WTC11 (cell line): ENCODE measurements around the gene CLRN3. TPM values are rescaled to one million over a fixed set of nuclear protein-coding genes. Genes with fewer than 3 reads are reported as not detected.

Experiments used
- ATAC-seq: fragments of 200-7000 bp; cut with Tn5 transposase; 2 replicates; pipeline ENCODE4 v1.10.0; 2021; ENCODE audit warnings: mild to moderate bottlenecking, moderate library complexity
- CTCF ChIA-PET: fragments of 300-600 bp; sonication (Branson Sonifier 250); formaldehyde crosslinking; loops from one replicate; lab custom pipeline; 2021; ENCODE audit warnings: antibody characterized with exemption; lab: Charles Lee
- POLR2A ChIA-PET: fragments of 350-600 bp; sonication (Branson Sonifier 250); formaldehyde crosslinking; loops from one replicate; lab custom pipeline; 2021; ENCODE audit warnings: antibody characterized with exemption; lab: Charles Lee
- DNase-seq: peaks from one replicate; pipeline ENCODE4 v3.0.0; 2021; ENCODE audit warnings: low spot score
- H3K27ac Mint-ChIP-seq: 2 replicates; pipeline ENCODE4 v1.8.0; 2021; ENCODE audit warnings: mixed read lengths
- H3K27me3 Mint-ChIP-seq: 2 replicates; pipeline ENCODE4 v1.8.0; 2021; ENCODE audit warnings: low read depth, mild to moderate bottlenecking, moderate library complexity, mixed read lengths
- H3K36me3 Mint-ChIP-seq: 2 replicates; pipeline ENCODE4 v1.8.0; 2021; ENCODE audit warnings: mixed read lengths
- H3K4me1 Mint-ChIP-seq: 2 replicates; pipeline ENCODE4 v1.8.0; 2022; ENCODE audit warnings: mixed read lengths
- H3K4me3 Mint-ChIP-seq: 2 replicates; pipeline ENCODE4 v1.8.0; 2021; ENCODE audit warnings: mild to moderate bottlenecking, moderate library complexity, mixed read lengths
- H3K9me3 Mint-ChIP-seq: 2 replicates; pipeline ENCODE4 v1.8.0; 2021; ENCODE audit warnings: mixed read lengths
- CREB1 ChIP-seq: sonication (generic); formaldehyde crosslinking; IDR thresholded peaks from 2 replicates; pipeline ENCODE4 v1.8.0; 2023; ENCODE audit warnings: mild to moderate bottlenecking, missing genetic modification reagents
- FOXJ3 ChIP-seq: sonication (generic); formaldehyde crosslinking; IDR thresholded peaks from 2 replicates; pipeline ENCODE4 v1.9.0; 2021; ENCODE audit warnings: missing genetic modification reagents, mild to moderate bottlenecking, borderline replicate concordance
- GABPB1 ChIP-seq: sonication (generic); formaldehyde crosslinking; IDR thresholded peaks from 2 replicates; pipeline ENCODE4 v1.8.1; 2023; ENCODE audit warnings: mild to moderate bottlenecking, missing genetic modification reagents
- HMGA2 ChIP-seq: fragments of 250-450 bp; sonication (Bioruptor Pico); IDR thresholded peaks from 2 replicates; pipeline ENCODE4 v1.4.0; 2021; ENCODE audit warnings: mild to moderate bottlenecking, moderate library complexity
- JUN ChIP-seq: sonication (generic); formaldehyde crosslinking; IDR thresholded peaks from 2 replicates; pipeline ENCODE4 v1.8.0; 2023; ENCODE audit warnings: mild to moderate bottlenecking, missing genetic modification reagents
- NFATC4 ChIP-seq: fragments of 250-450 bp; sonication (Bioruptor Pico); IDR thresholded peaks from 2 replicates; pipeline ENCODE4 v1.9.0; 2021; ENCODE audit warnings: mild to moderate bottlenecking
- OVOL2 ChIP-seq: fragments of 250-450 bp; sonication (Bioruptor Pico); IDR thresholded peaks from 2 replicates; pipeline ENCODE4 v1.9.0; 2021; ENCODE audit warnings: mild to moderate bottlenecking, borderline replicate concordance
- SOX15 ChIP-seq: fragments of 250-450 bp; sonication (Bioruptor Pico); IDR thresholded peaks from 2 replicates; pipeline ENCODE4 v1.9.0; 2021; ENCODE audit warnings: mild to moderate bottlenecking
- ZNF219 ChIP-seq: sonication (generic); formaldehyde crosslinking; IDR thresholded peaks from 2 replicates; pipeline ENCODE4 v1.8.0; 2023; ENCODE audit warnings: missing genetic modification reagents, mild to moderate bottlenecking, borderline replicate concordance
- total RNA-seq: library from RNA; stranded (reverse); gene quantifications from 3 replicates; pipeline ENCODE4 v1.2.3, GENCODE V29; 2021
- TF ChIP-seq, protein P1 (sequence below): sonication (generic); formaldehyde crosslinking; IDR thresholded peaks from 2 replicates; pipeline ENCODE4 v1.8.1; 2022; ENCODE audit warnings: missing genetic modification reagents, borderline replicate concordance
- TF ChIP-seq, protein P2 (sequence below): sonication (generic); formaldehyde crosslinking; IDR thresholded peaks from 2 replicates; pipeline ENCODE4 v1.8.0; 2022; ENCODE audit warnings: missing genetic modification reagents
- TF ChIP-seq, protein P3 (sequence below): sonication (generic); formaldehyde crosslinking; IDR thresholded peaks from 2 replicates; pipeline ENCODE4 v1.8.1; 2022; ENCODE audit warnings: low read depth, mild to moderate bottlenecking, moderate library complexity, missing genetic modification reagents, borderline replicate concordance
- TF ChIP-seq, protein P4 (sequence below): sonication (generic); formaldehyde crosslinking; IDR thresholded peaks from 2 replicates; pipeline ENCODE4 v1.8.1; 2022; ENCODE audit warnings: mild to moderate bottlenecking, missing genetic modification reagents, moderate library complexity, borderline replicate concordance
- TF ChIP-seq, protein P5 (sequence below): fragments of 250-450 bp; sonication (Bioruptor Pico); IDR thresholded peaks from 2 replicates; pipeline ENCODE4 v1.8.0; 2021; ENCODE audit warnings: mild to moderate bottlenecking

The CLRN3 gene
- total RNA-seq, 1 experiment from 2014 or later, result not detected

DNA sequence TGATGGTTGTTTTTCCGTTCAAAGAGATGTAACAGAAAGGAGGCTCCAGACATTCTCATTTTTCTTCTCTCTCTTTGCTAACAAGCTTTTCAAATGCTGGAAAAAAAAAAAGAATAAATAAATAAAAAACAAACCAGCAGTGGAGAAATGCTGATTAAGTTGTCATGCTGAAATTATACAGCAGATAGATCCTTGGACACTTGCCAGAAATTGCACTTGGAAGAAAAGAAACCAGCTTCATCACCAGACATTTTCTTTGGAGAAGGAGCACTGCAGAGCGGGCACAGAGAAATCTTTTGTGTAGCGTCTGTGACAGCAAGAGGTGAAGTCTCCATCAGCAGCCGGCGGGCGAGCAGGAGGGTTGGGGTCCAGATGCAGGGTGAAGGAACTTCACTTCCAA lies 55.8 kb downstream of the CLRN3 start (continued):
- no peak for TF ChIP-seq CREB1 (CRISPR knock-in tag)
- no peak for TF ChIP-seq JUN
- no peak for TF ChIP-seq GABPB1
- TF ChIP-seq, protein P1, sequence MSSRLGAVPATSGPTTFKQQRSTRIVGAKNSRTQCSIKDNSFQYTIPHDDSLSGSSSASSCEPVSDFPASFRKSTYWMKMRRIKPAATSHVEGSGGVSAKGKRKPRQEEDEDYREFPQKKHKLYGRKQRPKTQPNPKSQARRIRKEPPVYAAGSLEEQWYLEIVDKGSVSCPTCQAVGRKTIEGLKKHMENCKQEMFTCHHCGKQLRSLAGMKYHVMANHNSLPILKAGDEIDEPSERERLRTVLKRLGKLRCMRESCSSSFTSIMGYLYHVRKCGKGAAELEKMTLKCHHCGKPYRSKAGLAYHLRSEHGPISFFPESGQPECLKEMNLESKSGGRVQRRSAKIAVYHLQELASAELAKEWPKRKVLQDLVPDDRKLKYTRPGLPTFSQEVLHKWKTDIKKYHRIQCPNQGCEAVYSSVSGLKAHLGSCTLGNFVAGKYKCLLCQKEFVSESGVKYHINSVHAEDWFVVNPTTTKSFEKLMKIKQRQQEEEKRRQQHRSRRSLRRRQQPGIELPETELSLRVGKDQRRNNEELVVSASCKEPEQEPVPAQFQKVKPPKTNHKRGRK (CRISPR knock-in tag), result no peak
- TF ChIP-seq OVOL2 (CRISPR knock-in tag), result no peak
- TF ChIP-seq, protein P2, sequence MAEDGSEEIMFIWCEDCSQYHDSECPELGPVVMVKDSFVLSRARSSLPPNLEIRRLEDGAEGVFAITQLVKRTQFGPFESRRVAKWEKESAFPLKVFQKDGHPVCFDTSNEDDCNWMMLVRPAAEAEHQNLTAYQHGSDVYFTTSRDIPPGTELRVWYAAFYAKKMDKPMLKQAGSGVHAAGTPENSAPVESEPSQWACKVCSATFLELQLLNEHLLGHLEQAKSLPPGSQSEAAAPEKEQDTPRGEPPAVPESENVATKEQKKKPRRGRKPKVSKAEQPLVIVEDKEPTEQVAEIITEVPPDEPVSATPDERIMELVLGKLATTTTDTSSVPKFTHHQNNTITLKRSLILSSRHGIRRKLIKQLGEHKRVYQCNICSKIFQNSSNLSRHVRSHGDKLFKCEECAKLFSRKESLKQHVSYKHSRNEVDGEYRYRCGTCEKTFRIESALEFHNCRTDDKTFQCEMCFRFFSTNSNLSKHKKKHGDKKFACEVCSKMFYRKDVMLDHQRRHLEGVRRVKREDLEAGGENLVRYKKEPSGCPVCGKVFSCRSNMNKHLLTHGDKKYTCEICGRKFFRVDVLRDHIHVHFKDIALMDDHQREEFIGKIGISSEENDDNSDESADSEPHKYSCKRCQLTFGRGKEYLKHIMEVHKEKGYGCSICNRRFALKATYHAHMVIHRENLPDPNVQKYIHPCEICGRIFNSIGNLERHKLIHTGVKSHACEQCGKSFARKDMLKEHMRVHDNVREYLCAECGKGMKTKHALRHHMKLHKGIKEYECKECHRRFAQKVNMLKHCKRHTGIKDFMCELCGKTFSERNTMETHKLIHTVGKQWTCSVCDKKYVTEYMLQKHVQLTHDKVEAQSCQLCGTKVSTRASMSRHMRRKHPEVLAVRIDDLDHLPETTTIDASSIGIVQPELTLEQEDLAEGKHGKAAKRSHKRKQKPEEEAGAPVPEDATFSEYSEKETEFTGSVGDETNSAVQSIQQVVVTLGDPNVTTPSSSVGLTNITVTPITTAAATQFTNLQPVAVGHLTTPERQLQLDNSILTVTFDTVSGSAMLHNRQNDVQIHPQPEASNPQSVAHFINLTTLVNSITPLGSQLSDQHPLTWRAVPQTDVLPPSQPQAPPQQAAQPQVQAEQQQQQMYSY (CRISPR knock-in tag), result no peak
- no peak for TF ChIP-seq HMGA2 (CRISPR knock-in tag)
- TF ChIP-seq ZNF219 (CRISPR knock-in tag), result no peak
- TF ChIP-seq, all 79 proteins: peak for 0

DNA sequence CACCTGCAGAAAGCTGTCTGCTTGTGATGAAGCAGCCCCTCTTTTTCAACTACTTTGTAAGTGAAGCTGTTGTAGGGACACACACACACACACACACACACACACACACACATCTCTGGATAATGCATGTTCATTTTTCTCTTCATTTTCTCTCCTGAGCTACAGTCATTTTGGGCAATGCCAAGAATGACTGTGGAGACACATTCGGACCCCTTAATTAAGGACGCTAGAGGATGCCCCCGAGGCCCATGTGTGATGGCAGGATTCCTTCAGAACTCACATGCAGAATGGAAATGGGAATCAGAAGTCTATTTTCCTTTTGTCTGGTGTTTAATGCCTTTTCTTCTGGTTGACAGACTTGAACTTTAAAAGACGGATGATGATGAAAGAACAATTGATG lies 56.6 kb downstream of the CLRN3 start:
- Mint-ChIP-seq H3K4me1 (peaks cover 6% of the 10 kb centered on the region), H3K27ac (no peak overlapping the region), H3K4me3 (no peak overlapping the region), H3K9me3 (peaks cover 16% of the 10 kb centered on the region), H3K36me3 (no peaks in the 10 kb centered on the region), H3K27me3 (no peaks in the 10 kb centered on the region)
- no peak for TF ChIP-seq FOXJ3
- TF ChIP-seq, protein P3, sequence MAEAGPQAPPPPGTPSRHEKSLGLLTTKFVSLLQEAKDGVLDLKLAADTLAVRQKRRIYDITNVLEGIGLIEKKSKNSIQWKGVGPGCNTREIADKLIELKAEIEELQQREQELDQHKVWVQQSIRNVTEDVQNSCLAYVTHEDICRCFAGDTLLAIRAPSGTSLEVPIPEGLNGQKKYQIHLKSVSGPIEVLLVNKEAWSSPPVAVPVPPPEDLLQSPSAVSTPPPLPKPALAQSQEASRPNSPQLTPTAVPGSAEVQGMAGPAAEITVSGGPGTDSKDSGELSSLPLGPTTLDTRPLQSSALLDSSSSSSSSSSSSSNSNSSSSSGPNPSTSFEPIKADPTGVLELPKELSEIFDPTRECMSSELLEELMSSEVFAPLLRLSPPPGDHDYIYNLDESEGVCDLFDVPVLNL (CRISPR knock-in tag), result no peak
- TF ChIP-seq NFATC4, result no peak
- TF ChIP-seq SOX15, result no peak
- TF ChIP-seq, protein P4, sequence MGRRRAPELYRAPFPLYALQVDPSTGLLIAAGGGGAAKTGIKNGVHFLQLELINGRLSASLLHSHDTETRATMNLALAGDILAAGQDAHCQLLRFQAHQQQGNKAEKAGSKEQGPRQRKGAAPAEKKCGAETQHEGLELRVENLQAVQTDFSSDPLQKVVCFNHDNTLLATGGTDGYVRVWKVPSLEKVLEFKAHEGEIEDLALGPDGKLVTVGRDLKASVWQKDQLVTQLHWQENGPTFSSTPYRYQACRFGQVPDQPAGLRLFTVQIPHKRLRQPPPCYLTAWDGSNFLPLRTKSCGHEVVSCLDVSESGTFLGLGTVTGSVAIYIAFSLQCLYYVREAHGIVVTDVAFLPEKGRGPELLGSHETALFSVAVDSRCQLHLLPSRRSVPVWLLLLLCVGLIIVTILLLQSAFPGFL, result no peak
- DNase-seq (no peak), ATAC-seq (no peak)
- POLR2A ChIA-PET, result no interaction called here
- CTCF ChIA-PET, result interaction anchor here (1.7 to 1.9 kb wide), 2 partner anchors 18 to 120 kb away, joined by 4 to 8 read pairs; no protein-coding TSS in a partner anchor

DNA sequence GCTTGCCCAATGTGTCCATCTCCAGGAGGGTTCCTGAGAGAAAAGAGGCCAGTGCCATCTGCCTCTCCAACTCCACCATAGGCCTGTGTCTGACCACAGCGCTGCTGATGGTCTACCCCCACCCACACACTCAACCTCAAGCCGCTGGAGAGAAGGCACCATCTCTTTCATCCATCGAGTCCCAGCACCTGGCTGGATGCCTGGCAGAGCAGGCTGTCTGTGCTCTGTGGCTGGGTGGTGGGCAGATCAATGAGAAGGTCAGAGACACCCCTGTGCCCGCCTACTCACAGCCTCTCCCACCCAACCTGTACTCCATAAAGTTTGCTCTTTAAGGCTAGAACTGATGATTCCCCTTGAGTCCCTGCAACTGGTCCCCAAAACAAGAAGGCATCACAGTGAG lies 58.0 kb downstream of the CLRN3 start:
- POLR2A ChIA-PET, result no interaction called here
- H3K36me3 Mint-ChIP-seq, result no peaks in the 10 kb centered on the region
- TF ChIP-seq, protein P5, sequence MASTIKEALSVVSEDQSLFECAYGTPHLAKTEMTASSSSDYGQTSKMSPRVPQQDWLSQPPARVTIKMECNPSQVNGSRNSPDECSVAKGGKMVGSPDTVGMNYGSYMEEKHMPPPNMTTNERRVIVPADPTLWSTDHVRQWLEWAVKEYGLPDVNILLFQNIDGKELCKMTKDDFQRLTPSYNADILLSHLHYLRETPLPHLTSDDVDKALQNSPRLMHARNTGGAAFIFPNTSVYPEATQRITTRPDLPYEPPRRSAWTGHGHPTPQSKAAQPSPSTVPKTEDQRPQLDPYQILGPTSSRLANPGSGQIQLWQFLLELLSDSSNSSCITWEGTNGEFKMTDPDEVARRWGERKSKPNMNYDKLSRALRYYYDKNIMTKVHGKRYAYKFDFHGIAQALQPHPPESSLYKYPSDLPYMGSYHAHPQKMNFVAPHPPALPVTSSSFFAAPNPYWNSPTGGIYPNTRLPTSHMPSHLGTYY (CRISPR knock-in tag), result no peak
- no peak for DNase-seq
- peaks cover 6% of the 10 kb centered on the region for H3K4me1 Mint-ChIP-seq
- no peak for ATAC-seq
- H3K27me3 Mint-ChIP-seq, result no peaks in the 10 kb centered on the region
- CTCF ChIA-PET, result interaction anchor here (0.6 to 1.9 kb wide), 3 partner anchors 19 to 671 kb away, joined by 4 to 8 read pairs (median 5); no protein-coding TSS in a partner anchor
- H3K27ac Mint-ChIP-seq, result no peak overlapping the region
- peaks cover 16% of the 10 kb centered on the region for H3K9me3 Mint-ChIP-seq
- no peak overlapping the region for H3K4me3 Mint-ChIP-seq
